GM20431 (cell line): ENCODE measurements around the gene HINT2.

Experiments used
- in situ Hi-C: fragments of 300-500 bp; cut with MseI, MboI; formaldehyde crosslinking; loops from one replicate; pipeline ENCODE4 v1.15.0; 2020; ENCODE audit warnings: low sequenced_read_pairs; ENCODE audit not compliant: unreplicated experiment

HINT2 gene

DNA sequence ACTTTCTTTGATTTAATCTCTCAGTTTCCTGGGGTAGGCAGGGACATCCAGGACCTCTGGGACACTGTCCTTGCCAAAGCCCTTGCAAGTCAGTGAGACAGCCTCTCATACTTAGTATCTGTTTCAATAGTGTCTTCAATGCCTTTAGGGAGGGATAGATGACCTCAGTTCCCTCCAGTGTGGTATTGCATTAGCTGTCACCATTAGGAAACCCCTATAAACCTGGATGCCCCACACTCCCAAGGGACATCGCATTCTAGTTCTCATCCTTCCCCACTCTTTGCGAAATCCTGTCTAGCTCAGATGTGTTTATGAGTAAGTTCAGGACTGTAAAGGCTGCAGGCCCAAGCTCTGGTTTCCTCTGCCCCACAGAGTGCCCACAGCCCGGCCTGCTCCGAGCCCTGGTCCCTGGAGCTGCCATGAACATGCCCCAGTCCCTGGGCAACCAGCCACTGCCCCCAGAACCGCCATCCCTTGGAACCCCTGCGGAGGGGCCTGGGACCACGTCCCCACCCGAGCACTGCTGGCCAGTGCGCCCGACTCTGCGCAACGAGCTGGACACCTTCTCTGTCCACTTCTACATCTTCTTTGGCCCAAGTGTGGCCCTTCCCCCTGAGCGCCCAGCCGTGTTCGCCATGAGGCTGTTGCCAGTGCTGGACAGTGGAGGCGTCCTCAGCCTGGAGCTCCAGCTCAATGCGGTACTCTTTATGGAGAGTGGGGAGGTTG is 27.3 kb upstream of the HINT2 start:
- in situ Hi-C loops: no loop called here

DNA sequence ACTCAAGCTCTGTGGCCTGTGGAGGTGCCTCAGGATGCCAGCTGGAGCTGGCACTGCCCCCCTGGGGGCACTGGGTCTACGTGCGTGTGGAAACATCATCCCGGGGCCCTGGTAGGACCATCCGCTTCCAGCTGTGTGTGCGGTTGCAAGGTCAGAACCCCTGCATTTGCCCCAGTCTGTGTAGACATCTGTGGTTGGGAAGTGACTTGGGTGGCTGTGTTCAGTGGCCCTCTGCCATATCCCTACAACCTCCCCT is 26.7 kb upstream of the HINT2 start:
- in situ Hi-C loops: no loop called here

DNA sequence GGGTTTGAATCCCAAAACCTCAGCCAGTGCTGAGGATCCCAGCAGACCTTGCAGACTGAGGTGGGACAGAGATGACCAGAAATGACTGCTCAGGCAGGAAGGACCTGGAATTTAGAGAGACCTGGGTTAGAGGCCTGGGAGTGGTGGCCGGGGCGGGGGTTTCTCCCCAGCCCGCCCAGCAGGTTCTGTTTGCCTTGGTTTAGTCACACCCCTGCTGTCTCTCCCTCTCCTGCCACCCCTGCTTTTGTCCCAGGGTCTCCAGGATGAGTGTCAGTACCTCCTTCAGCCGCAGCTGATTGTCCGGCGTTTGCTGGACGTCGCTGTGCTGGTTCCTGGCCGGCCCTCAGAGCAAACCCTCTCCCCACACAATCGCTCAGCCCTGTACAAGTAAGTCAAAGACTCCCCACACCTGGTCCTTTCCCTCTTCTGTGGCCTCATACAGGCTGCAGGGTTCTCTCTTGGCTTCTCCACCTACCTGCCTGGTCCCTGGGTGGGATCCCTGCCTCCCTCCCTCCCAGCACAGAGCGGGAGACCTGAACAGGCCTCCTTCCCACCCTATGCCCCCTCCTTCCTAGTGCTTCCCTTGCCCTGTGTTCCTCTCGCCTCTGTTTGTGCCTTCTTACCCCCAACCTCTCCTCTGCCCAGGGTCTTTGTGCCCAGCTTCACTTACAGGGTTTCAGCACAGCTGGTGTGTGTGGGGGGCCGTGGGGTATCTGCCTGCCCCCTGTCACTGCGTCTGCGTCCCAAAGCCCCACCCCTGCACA is 26.2 kb upstream of the HINT2 start:
- in situ Hi-C loops: no loop called here

DNA sequence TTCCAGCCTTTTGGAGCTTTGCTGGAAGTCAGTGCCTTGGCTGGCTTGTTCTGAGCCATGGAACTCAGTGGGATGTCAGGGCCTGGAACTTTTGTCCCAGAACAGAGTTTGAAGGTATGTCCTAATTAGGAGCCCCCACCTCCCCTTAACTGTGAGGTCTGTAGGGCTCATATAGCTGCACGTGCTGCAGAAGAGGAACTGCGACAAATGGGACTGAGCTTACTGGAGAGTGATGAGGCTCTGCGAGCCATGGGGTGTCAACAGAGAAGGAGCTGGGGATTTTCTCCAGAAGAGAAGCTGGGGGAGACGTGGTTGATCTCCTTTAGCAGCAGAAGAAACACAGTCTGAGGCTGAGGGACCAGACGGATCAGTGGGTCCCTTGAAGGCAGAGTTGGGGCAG is 25.1 kb upstream of the HINT2 start:
- in situ Hi-C loops: no loop called here

DNA sequence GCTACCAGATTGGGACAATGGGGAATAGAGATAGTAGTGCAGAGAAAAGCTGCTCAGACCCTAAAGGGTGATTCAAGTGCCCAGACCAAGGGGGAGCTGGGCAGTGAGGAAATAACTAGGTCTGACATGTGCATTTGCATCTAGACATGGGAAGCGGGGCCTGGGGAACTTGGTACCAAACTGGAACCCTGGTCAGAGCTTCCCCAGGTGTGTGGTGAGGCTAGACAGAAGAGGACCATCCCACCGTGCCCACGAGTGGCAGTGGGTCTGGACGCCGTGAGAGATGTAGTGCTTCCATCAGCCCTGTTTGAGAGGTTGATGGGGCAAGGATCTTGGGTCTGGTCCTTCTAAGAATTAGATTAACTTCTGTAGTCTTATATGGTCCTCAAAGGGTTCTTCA is 21.8 kb upstream of the HINT2 start:
- in situ Hi-C loops: no loop called here

DNA sequence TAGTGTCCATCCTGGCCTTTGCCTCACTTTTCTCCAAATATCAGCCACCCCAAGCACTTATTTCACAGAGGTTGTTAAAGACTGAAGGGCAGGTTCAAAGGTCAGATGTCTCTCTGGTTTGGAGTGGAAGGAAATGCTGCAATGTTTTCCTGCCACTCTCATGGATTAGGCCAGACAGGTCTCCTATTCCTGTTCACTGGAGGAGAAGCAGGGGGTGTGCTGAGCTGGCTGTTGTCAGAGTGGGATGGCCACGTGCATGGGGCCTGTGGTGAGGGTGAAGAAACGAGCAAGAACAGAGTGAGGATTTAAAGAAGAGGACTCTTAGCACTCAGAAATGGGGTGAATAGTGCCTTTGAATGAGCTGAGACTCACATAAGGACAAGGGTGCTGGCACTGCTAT is 20.9 kb upstream of the HINT2 start:
- in situ Hi-C loops: no loop called here

DNA sequence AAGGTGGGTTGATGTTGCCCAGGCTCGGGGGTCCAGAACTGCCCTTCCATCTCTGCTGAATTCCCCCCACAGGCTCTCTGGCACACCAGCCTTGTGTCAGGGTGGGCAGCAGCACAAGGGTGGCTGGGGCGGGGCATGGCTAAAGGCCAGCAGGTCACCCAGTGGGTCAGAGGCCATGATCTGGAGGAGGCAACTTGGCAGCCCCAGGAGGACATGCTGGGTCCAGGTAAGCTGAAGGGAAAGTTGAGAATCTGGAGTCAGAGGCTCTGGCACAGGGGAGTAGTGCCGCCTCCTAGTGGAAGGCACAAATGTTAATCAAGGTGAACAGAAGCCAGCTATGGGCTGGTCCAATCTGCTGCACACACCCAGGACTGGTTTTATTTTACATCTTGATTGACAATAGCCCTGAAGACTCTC is 20.4 kb upstream of the HINT2 start:
- in situ Hi-C loops: no loop called here

DNA sequence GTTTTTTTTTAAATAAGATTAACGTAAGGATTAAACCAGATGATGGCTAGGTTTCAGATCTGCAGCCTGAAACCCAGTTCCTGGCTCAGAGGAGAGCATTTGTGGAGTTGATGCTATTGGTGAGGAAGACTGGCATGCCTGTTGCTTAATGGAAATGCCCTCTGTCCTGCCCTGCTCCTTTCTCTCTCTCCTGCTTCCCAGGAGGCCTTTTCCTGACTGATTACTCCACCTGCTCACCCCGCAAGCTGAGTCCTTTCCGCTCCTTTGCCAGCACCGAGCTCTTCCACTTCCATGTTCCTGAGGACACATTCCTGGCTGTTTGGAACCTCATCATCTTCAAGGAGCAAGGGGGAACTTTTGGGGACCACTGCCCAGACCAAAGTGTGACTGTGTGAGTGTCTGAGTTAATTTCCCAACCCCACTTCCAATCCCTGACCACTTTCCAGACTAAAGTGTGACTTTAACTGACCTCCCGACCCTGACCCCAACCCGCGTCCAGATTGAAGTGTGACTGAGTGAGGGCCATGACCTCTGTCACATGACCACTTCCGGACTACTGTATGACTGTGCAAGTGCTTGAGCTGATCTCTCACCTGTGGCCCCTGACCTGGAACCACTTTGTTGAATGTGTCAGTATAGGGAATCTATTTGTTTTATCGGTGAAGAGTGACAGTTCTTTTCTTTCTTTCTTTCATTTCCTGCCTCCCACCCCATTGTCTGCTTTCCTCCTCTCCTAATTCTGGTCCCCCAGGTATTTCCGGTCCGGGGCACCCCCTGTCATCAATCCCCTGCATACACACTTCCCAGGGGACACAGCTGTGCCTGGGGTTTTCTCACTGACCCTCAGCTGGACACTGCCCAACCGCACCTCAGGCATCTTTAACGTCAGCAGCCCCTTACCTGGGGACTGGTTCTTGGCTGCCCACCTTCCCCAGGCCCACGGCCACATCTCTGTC is 19.7 kb upstream of the HINT2 start:
- in situ Hi-C loops: no loop called here

DNA sequence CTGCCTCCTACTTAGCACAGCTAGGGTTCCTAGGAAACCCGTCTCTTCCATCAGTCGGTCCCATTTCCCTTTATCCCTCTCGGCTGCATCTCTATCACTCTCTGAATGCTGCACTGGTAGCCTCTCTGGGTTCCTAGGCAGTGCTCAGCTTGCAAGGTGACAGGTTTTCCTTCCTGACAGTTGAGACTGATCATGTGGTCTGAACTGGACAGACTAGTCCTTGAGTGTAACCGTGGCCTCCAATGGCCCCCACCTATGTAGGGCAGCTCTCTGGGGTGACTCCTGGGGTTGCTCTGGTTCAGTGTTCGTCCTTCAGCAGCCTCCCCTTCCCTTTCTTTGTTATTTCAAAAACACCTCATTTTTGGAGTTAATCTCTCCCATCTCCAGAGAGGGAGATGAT is 18.0 kb upstream of the HINT2 start:
- in situ Hi-C loops: no loop called here

DNA sequence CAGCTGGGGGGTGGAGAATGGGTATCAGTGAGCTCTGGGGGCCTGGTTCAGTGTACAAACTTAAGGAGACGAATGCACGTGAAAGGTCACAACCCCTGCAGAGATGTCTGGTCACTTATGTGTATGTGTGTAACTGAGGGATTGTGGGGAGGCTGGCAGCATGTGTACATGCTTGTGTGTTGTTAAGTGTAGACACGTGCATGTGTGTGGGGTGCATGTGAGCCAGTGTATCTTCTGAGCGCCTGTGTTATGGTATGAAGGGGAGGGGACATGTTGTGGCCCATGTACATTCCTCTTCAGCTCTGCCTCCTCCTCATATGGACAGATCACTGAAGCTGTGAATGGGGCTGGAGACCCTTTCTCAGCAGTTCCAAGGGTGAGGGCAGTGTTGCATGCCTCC is 16.2 kb upstream of the HINT2 start:
- in situ Hi-C loops: no loop called here

DNA sequence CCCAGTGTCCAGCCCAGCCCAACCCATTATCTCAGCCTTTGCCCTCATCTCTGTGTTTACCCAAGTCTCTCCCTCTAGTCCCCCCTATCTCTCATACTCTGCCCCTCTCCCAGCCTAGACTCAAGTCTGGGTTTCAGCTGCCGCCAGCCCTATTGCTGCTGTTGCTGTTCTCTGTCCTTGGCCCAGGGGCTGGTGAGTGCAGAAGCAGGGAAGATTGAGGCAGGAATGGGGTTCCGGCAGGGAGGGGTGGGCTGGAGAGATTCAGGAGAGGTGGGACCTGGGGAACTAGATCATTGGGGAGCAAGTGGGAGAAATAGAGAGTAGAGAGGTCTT is 14.9 kb upstream of the HINT2 start:
- in situ Hi-C loops: loop anchor here (10.0 kb wide), 1 partner anchor 55 kb away; no protein-coding TSS in a partner anchor

DNA sequence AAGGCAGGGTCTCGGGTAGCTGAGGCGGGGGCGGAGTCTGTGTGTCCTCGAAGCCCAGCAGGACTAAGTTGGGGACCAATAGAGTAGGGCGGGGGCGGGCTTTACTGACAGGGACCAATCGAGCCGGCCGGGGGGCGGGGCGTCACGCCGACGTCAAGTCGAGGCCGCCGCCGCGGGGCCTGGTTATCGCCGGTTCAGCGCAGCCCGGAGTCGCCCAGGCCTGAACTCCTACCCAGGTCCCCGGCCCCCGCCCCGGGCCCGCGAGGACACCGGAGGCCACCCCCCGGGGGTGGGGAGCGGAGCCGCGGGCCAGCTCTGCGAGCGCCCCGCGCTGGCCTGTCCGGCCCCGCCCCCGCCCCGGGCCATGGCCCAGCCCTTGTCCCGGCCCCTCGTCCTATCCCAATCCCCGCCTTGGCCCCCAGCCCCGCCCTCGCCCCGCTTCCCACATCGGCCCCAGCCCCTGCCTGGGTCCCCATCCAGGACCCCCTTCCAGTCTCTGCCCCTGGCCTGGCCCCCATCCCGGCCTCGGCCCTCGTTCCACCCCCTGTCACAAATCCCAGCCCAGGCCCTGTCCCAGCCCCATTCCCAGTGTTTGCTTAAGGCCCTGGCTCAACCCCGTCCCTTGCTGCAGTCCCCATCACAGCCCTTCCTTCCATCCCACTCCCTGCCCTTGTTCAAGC is 14.4 kb upstream of the HINT2 start, which contains the start of gene TMEM8B:
TSS of gene TMEM8B (plus strand) at position 145 of the 680 bp plus-strand sequence. CDS start at position 365, 220 bp downstream.
- in situ Hi-C loops: loop anchor here (10.0 kb wide), 1 partner anchor 56 kb away; no protein-coding TSS in a partner anchor

DNA sequence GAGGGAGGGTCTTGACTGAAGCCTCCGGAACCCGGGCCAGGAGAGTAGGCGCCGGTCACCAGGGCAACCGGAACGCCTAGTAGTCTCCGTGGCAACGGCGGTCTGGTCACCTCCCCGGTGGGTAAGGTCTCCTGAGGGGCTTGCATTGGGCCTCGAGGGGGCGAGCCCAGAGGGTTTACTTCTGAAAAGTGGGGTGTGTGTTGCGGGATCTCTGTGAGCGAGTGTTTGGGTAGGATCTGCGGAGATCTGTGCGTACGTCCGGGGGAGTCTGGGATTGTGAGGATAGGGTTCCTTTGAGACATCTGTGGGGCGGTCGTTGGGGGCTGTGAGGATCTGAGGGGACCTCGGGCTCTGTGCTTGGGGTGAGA is 13.9 kb upstream of the HINT2 start, which contains the start of gene FAM221B:
TSS of gene FAM221B (minus strand) at position 17 of the 368 bp plus-strand sequence. CDS start 2,571 bp downstream, outside the sequence.
- in situ Hi-C loops: loop anchor here (10.0 kb wide), 1 partner anchor 56 kb away; no protein-coding TSS in a partner anchor

DNA sequence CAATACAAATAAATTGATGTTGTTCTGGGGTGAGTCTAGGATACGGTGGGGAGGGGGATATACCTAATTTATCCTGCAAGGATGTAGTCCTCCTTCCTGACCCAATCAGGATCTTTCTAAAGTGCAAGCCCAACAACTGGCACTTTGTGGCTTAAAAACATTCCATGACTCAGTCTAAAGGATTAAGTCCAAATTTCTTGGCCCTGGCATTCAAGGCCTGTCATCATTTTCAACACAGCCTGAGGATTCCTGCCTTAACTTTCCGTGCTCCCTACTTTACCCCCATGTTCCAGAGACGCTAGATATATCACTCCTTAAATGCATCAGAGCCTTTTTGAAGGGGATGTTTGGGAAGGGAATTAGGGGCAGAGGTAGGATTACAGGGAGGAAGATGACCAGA is 12.6 kb upstream of the HINT2 start:
- in situ Hi-C loops: loop anchor here (10.0 kb wide), 1 partner anchor 57 kb away; no protein-coding TSS in a partner anchor

DNA sequence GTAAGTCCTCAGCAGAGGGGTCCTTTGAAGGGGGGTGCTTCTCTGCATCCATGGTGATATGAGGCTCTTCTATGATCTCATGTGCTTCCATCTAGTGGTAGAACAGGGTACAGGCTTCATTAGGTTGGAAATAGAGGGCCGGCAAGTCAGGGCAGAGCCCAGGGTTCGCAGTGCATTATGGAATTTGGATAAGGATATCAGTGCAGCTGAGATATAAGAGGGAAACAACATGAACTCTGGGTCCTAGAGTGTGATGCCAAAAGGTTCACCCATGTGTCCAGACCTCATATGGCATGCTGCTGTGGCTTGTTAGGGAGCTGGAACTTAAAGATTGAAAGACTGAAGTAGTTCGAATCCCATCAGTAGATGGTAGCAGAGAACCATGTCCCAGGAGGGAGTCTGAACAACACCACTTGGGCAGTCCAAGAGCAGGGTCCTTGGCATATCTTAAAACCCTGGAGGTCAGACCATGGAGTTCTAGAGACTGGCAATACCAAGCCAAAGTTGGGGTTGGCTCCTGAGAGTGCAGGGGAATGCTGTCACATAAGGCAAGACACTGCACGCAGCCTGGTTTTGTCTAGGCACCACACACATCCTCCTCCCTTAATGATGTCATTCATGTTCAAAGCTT is 11.3 kb upstream of the HINT2 start:
- in situ Hi-C loops: loop anchor here (10.0 kb wide), 1 partner anchor 59 kb away; no protein-coding TSS in a partner anchor

DNA sequence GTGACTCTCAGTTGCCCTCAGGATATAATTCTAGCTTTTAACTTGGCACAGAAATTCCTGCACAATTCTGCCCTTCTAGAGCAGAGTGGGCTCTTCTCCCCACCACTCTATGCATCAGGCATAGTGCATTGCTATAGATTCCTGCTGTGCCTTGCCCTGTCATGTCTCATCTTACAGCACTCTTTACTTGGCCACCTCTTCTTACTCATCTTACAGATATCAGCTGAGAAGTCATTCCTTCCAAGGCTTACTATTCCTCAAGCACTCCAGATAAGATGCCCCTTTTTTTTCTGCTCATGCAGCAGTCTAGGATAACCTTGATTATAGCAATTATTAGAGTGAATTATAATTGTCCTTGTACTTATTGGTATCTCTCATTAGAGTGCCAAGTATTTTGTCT is 8.1 kb upstream of the HINT2 start:
- in situ Hi-C loops: loop anchor here (10.0 kb wide), 1 partner anchor 62 kb away; no protein-coding TSS in a partner anchor

DNA sequence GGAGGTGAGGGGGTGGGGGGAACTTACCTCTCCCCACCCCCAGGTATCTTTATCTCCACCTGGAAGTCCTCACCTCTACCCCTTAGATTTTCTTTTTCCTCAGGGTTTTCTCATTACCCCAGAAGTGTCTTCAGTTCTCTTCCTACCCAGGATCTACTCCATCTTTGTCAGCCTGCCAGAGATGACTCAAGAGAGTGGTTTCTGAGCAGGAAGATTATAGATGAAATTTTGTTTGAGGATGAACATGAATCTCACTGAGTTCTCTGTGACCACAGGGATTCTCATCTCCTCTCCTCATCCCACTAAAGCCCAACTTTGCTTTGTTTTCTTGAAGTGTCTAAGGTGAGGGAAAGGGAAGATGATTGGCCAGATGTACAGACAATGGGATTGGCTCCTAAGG is 5.2 kb upstream of the HINT2 start:
- in situ Hi-C loops: loop anchor here (10.0 kb wide), 1 partner anchor 65 kb away; no protein-coding TSS in a partner anchor

DNA sequence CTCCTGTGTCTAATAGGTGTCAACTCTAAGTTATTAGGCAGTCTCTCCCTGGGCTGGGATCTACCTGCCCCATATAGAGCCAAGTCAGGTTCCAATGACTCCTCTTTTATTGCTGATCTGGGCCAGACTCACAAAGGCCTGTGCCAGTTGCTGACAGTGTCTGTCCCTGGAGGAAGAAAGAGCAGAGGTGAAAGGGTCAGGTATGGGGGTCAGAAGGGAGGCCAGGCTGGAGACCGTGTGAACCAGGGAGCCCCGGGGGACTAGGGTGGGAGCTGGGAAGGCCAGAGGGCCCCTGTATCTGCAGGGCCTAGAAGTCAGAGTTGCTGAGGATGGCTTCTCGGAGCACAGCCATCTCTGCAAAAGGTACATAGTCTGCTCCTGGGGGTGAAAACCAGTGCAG is 3.5 kb upstream of the HINT2 start:
- in situ Hi-C loops: no loop called here

DNA sequence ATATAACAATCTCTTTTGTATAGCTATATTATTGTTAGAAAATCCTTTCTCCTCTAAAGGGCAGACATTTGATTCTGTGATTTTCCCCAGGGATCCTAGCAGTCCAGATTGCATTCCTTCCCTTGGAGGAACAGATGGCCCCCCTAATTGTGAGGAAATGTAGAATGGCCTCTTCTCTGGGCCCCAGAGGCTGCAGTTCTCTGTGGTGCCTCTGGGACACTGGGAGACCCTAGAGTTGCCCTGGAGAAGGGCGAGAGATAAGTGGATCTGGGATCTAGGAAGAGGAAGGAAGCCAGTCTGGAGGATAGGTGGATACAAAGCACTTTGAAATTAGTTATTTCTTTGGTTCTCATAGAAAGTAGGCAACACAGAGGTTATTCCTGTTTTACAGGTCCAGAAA is 1.9 kb upstream of the HINT2 start:
- in situ Hi-C loops: no loop called here
